KOPT-K1 (cell line): Measurements from ENCODE around the gene TRIO.

ENCODE experiments used
- H3K27ac ChIP-seq: fragments of 200-600 bp; sonication (generic); 2 replicates; pipeline ENCODE4 v1.5.1; 2016; ENCODE audit warnings: antibody characterized with exemption, mild to moderate bottlenecking, low read depth, low read length; ENCODE audit not compliant: poor library complexity, severe bottlenecking
- H3K36me3 ChIP-seq: fragments of 200-600 bp; sonication (generic); 2 replicates; pipeline ENCODE4 v1.5.1; 2017; ENCODE audit warnings: antibody characterized with exemption, mild to moderate bottlenecking, low read length, moderate library complexity; ENCODE audit not compliant: insufficient read depth
- H3K9me3 ChIP-seq: fragments of 200-600 bp; sonication (generic); 2 replicates; pipeline ENCODE4 v1.5.1; 2017; ENCODE audit warnings: antibody characterized with exemption, low read length, mild to moderate bottlenecking; ENCODE audit not compliant: insufficient read depth, poor library complexity, severe bottlenecking

TRIO gene

GRCh38 chr5:14261856-14262611, 118.9 kb downstream of the TRIO start:
- Histone ChIP-seq H3K36me3 (no peaks in the 10 kb centered on the region), H3K9me3 (no peaks in the 10 kb centered on the region), H3K27ac (no peak overlapping the region)

GRCh38 chr5:14263113-14263512, 120.0 kb downstream of the TRIO start:
- Histone ChIP-seq H3K9me3 (no peaks in the 10 kb centered on the region), H3K27ac (no peak overlapping the region), H3K36me3 (no peaks in the 10 kb centered on the region)

DNA sequence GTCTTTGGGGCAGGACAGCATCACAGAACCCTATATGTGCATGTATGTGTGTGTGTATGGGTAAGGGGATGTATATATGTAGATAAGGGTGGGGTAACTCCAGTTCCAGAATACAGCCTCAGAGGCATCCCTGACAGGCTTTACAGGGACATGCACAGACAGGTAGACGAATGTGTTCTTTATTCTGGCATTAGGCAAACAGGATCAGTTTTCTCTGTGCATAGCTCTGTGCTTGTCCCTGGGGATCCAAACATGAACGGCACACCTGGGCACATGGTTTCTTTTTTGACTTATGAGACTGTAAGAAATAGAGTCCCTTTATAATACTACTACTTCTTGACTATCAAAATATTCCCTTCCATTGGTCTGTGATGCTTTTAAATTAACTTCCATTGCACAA, 120.6 kb downstream of the TRIO start:
- H3K36me3 ChIP-seq: no peaks in the 10 kb centered on the region
- no peak overlapping the region for H3K27ac ChIP-seq
- H3K9me3 ChIP-seq: no peaks in the 10 kb centered on the region

DNA sequence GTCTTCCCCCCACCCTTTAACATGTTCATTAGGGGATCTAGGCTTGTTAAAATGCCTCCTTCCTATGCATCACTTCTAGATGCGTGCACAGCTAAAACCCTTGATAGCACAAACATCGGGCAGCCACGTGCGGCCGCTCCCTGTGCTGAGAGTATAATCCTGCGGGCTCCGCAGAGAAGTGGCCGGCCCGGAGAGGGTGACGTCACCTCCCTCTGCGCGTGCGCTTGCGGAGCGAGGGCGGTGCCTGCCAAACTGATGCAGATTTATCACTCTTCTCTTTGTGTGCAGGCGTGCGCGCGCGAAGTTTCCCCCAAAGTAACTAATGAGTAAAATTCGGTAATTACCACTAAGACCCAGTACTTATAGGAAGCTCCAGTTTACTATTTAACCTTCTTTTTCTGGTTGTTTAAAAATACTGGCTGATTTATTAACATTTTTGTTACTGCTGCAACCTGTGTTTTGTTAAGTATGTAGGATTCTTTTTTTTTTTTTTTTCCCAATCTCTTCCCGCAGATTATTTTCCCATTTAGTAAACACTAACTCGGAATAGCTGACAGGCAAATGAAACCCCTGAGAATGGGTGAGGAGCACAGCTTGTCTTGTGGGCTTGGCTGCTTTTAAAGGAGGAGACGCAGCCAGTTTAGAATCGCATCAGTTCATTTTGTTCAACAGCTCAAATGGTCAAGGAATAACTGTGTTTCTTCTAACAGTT, 121.6 kb downstream of the TRIO start:
- no peaks in the 10 kb centered on the region for H3K36me3 ChIP-seq
- no peaks in the 10 kb centered on the region for H3K9me3 ChIP-seq
- H3K27ac ChIP-seq: no peak overlapping the region

GRCh38 chr5:14265570-14265969, 122.4 kb downstream of the TRIO start:
- Histone ChIP-seq H3K36me3 (no peaks in the 10 kb centered on the region), H3K9me3 (no peaks in the 10 kb centered on the region), H3K27ac (no peak overlapping the region)

DNA sequence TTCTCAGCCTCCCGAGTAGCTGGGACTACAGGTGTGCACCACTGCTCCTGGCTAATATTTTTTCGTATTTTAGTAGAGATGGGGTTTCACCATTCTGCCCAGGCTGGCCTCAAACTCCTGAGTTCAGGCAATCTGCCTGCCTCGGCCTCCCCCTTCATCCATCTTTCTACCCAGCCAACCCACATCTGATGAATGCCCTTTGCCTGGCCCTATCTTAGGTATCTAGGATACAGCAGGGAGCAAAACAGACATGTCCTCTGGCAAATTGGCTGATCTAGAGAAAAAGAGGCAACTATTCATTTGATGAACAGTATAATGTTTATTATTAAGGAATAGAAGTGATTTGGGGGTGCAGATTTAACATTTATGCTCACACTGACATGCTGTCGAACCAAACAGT, 123.0 kb downstream of the TRIO start:
- H3K27ac ChIP-seq: no peak overlapping the region
- no peaks in the 10 kb centered on the region for H3K9me3 ChIP-seq
- H3K36me3 ChIP-seq: no peaks in the 10 kb centered on the region

DNA sequence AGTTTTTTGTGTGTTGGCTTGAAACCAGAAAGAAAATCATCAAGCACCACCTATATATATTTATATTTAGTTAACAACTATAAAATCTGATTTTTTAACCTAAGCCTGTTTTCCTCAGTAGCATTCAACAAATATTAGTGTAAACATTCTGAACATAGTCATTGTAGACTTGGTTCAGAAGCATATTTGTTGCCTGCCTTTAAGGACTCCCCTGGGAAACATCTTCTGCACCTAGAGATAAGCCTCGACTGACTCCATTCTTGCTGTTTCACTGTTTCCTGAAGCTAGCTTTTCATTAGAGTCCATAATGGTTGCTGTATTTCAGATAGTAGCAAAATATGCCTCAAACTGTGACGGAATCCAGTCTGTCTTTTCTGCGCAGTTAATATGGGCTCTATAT, 123.5 kb downstream of the TRIO start:
- Histone ChIP-seq H3K36me3 (no peaks in the 10 kb centered on the region), H3K9me3 (no peaks in the 10 kb centered on the region), H3K27ac (no peak overlapping the region)

DNA sequence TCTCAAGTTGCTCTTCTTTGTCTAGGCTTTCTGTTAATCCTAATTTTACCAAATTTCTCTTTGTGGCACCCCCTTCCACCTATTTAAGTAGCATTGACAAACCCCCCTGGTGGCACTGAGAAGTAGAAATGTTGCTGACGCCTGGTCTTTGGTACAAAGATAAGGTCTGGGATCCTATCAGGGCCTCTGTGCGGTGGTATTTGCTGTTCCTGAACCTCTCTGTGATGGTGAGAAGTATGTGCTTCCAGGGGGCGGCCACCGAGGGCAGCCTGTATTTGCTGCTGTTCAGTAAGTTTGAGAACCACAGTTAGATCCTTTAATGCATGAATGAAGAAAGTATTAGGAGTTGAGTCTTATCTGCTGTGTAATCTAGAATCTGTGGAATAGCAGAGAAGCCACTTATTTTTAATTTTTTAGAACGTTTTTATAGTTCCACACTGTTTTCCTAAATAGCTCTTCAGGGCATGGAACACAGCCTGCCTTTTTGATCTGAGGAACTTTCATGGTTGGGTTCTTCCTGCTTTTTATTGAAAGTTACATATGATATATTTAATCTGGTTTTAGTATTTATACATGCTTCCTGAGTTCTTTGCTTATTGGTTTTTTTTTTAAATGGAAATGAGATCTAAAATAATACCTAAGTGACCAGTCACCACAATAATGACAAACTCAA, 124.2 kb downstream of the TRIO start:
- Histone ChIP-seq H3K27ac (no peak overlapping the region), H3K9me3 (no peaks in the 10 kb centered on the region), H3K36me3 (no peaks in the 10 kb centered on the region)

DNA sequence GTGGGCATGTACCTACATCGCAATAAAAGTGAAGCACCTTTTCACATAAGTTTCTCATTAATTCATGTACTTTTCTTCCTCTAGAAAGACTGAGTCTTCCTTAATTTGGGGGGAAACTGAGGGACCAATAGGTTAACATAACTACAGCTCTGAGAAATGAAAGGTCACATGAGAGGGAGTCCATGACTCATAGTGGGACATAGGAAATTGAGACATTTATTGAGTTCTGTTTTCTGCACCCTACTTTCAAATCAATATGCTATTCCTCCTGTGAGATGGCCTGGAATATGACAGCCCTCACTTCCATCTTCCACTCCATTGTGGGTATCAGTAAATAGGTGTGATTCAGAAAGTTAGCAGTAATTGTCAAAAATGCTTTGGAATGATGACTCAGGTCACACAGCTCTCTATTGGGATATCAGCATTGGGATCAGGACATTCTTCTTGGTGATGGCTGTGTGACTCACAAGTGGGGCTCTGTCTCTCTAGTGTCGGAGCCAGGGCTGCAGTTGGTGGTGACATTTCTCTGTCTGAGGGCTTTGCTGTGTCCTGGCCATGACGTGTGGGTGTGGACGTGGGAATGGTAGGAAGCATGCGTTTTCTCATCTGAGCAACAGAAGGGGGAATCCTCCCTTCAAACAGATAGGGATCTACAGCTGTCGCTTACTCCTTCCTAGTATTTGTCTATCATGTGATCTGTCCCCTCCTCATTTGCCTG, 125.0 kb downstream of the TRIO start:
- H3K9me3 ChIP-seq: no peaks in the 10 kb centered on the region
- H3K36me3 ChIP-seq: no peaks in the 10 kb centered on the region
- no peak overlapping the region for H3K27ac ChIP-seq

DNA sequence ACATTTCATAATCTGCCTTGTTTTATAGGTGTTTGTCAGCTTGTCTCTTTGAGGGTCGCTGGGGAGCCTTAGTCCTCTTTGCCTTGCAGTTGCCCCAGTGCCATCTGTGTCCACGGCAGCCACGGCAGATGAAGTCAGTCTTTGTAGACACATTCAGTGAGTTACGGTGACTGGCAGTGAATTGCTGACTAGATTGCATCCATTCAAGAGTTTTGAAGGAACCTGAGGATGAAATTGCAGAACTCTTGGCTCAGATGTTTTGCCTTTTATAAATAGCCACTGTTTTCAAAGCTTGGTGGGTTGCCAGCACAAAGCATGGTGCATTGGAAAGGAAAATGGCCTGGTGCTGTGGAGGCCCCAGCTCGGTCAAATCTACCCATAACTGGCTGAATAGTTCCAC, 125.6 kb downstream of the TRIO start:
- H3K9me3 ChIP-seq: no peaks in the 10 kb centered on the region
- no peak overlapping the region for H3K27ac ChIP-seq
- no peaks in the 10 kb centered on the region for H3K36me3 ChIP-seq

DNA sequence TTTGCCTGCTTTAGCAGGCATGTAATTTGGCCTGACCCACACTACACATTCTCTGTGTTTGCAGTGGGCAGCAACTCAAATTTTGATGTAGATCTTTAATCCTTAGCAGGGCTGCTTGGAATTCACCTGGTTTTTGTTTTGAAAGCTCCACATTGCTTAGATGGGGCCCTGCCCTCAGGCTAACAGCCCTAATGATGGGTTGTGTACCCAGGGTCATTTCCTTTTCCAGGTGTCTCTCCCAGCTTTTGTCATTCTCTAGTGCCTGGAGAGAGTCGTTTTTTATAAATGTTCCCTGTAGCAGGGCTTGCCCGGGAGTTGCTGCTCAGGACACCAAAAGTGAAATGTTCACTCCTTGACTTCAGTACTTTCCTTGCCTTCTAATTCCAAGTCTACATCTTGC, 126.3 kb downstream of the TRIO start:
- Histone ChIP-seq H3K27ac (no peak overlapping the region), H3K36me3 (no peaks in the 10 kb centered on the region), H3K9me3 (no peaks in the 10 kb centered on the region)

DNA sequence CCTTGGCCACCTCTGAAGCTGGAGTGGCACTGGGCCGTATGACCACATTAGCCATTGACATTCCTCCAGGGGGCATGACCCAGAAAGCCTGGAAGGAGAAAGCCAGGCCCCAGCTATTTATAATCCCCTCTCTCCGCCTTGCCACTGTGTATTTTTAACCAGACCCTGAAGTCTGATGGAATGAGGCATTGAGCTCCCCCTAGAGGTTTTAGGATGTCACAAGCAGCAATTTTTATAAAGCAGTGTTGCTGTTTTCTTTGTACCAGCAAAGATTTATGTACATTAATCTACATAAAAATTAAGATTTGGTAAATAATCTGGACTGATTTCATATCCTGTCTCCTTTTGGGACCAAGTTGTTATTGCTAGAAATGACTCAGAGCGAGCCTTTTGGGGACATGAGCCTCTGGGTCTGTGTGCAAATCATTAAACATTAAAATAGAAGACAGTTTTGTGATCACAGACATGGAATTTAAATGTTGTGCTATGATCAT, 127.1 kb downstream of the TRIO start:
- Histone ChIP-seq H3K9me3 (no peaks in the 10 kb centered on the region), H3K36me3 (no peaks in the 10 kb centered on the region), H3K27ac (no peak overlapping the region)

GRCh38 chr5:14272548-14273205, 129.5 kb downstream of the TRIO start:
- no peak overlapping the region for H3K27ac ChIP-seq
- H3K9me3 ChIP-seq: no peaks in the 10 kb centered on the region
- no peaks in the 10 kb centered on the region for H3K36me3 ChIP-seq

DNA sequence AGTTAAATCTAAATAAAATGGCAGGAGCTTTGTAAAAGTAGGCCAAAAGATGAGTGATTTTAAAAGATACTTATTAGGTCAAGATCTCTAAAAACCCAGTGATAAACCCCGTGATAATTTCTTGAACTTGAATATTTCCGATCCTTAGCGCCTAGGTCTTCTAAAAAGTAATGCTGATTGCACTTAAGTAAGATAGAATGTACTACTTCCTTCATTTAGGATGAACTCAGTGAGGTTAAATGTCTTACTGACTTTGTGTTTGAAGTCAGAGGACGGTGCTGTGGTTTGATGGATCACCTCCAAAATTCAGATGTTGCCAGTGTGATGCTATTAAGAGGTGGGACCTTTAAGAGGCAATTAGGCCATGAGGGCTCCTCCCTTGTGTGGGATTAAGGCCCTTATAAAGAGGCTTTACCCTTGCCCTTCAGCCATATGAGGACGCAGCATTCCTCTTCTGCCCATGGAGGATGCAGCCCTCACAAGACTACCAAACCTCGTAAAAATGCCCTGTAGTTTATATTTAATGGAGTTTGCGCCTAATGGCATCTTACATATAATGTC, 130.1 kb downstream of the TRIO start:
- H3K27ac ChIP-seq: no peak overlapping the region
- H3K36me3 ChIP-seq: no peaks in the 10 kb centered on the region
- H3K9me3 ChIP-seq: no peaks in the 10 kb centered on the region
